Measurements from ENCODE around the gene DYSF. TPM values are rescaled to one million over a fixed set of nuclear protein-coding genes. Genes with fewer than 3 reads are reported as not detected.

DYSF gene
- total RNA-seq, 1 donor from 2014 or later, result 21.8 TPM

DNA sequence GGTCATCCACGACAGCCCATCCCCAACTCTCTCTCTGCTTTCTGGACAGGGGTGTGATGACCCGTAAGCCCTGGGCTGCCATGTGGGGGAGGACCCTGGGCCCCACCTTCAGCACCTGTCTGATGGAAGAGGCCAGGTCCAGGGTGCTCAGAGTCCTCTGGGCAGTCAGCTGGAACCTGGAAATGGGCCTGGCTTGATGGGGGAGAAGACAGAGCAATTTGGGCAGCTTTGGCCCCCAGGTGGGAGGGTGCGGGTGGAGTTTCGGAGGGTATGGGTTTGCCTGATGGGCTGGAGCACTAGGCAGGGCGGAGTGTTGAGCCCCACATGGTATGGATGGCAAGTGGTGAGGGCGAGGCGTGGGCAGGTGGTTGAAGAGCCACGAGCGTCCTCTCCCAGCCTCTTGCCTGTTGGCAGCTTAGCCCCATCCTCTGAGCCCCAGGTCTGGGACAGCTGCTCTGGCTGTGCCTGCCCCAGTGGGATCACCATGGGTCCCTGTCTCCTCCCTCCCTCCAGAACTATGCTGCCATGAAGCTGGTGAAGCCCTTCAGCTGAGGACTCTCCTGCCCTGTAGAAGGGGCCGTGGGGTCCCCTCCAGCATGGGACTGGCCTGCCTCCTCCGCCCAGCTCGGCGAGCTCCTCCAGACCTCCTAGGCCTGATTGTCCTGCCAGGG is 232.7 kb downstream of the DYSF start:
- intact Hi-C loops (cut with DNase I), result no loop called here
- DNase-seq (ENCODE audit: low spot score) (peak; percentile 40), ATAC-seq (no peak)

DNA sequence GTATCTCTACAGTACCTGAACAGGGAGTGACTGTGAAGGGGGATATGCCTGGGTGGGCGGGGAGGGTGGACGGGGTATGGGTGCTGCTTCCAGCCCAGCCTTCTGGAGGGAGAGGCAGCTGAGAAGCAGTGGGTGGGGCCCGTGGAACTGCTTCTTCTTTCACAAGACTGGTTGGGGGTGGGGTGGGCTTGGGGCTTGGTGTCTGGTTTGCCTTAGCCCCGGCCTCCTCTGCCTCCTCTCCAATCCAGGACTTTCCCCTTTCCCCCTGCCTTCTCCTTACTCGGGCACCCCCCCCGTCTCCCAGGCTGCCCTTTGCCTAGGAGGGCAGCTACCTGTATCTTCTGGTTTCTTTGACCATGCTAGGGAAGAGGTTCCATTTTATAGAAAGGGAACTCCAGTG is 233.4 kb downstream of the DYSF start:
- DNase-seq (ENCODE audit: low spot score), result no peak
- intact Hi-C loops (cut with DNase I), result no loop called here
- no peak for ATAC-seq

DNA sequence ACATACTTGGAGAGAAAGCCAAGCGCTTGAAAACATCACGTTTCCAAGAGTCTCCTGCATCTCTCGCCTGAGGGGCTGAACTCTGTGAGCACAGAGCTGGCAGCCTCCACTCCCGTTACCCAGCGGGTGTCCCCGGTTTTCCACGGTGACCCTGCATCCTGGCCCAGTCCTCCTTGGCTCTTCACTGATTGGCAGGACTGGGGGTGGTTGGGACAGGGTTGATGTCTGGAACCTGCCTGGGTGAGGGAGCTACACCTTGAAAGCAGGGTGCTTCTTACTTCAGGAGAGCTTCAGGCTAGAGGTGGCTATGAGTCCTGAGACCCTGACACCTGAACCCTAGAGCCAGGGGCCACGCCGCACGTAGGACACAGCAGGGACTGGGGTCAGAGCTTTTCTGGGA is 234.1 kb downstream of the DYSF start:
- peak; percentile 47 for DNase-seq (ENCODE audit: low spot score)
- intact Hi-C loops (cut with DNase I), result no loop called here
- no peak for ATAC-seq

DNA sequence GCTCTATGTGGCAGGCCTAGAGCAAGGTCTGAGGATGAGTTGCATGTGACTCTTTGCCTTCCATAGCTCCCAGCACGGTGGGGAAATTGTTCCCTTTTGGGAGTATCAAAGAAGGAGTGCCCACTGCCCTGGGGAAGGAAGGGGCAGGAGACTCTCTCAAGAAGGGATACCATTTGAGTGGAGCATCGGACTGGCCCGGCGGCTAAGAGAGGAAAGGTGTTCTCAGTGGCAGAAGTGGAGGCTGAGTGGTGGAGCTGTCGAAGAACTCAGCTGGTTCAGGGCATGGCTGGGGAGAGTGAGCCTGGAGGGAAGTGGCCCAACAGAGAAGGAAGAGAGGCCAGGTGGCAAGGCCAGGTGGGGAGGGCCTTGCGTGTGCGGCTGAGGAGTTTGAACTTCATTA is 235.2 kb downstream of the DYSF start:
- DNase-seq (ENCODE audit: low spot score) (no peak), ATAC-seq (no peak)

DNA sequence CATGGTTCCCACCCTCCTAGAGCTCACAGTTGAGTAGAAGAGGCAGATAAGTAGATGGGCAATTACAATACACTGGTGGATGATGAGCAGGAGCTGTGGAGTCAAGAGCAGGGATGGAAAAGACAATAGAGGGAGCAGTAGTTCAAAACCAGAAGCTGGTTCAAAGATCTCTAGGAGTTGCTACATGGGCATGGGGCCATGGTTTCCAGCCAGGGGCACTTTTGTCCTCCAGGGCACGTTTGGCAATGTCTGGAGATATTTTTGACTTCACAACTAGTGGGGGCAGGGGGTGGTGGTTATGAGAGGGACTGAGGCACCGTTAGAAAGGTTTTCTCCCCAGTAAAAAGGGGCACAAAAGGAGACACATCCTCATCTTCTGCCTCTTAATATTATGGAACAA is 236.0 kb downstream of the DYSF start:
- no peak for DNase-seq (ENCODE audit: low spot score)
- no peak for ATAC-seq
- intact Hi-C loops (cut with DNase I), result no loop called here

More for the DNA sequence above, 235.2 kb downstream of the DYSF start:
- intact Hi-C loops (cut with DNase I), result no loop called here

DNA sequence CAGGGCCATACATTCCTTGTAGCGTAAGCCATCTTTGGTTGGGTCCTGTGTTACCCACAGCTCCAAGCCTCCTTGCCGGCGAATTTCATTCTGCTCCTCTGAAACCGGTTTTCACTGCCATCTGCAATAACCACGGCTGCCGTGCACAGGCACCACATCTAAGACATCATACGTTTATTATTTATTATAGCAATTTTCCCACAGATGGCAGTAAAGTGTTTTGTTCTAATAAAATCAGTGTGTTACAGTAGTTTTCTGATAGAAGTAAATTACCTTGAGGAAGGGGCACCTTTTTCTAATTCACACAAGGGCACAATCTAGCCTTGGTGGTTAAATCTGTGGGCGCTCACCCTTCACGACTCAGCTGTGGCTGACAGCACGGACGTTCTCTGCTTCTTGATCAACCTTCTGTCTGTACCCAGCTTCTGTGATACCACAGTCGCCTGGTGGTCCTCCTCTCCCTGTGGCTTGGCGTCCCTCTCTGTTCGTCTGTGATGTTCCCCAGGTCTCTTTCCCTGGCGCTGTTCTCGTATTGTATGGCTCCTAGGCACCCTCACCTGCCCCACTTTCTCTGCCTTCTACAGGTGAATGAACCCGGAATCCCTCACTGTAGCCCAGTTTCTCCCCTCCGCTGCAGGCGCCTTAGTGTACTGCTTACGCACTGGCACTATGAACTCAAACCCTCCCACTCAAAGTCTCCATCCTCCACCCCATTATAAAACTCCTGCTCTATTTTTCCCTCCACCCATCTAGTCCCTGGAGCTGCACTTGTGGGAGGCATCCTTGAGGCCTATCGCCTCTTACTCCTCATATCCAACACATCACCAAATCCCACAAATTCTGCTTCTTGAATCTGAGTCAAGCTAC is 236.8 kb downstream of the DYSF start:
- DNase-seq (ENCODE audit: low spot score) (no peak), ATAC-seq (no peak)
- intact Hi-C loops (cut with DNase I), result no loop called here

DNA sequence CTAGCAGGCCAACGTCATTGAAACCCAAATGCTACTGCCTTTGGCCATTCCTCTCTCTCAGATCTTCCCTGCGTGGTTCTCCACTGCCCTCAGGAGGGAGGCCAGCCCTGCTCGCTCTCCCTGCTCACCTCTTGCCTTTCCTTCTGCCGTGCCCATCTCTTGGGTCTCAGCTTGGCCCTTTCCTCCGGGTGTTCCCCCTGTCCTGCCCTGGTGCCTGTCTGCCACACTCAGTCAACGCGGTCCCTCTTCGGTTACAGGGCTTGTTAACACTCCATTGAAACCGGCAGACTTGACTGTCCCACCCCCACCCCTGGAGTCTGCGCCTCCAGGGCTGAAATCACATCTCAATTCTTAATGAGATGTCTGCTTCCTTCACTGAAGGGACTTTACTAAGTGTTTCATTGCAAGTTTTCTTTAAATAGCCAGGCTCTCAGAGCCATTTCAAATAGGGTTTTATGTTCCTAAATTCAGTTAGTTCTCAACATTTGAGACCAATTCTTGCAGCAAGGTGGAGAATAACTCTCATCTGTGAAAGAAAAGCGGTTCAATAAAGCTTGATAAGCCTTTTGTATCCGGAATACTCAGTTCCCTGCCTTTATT is 237.6 kb downstream of the DYSF start:
- DNase-seq (ENCODE audit: low spot score) (no peak), ATAC-seq (no peak)
- intact Hi-C loops (cut with DNase I), result no loop called here

DNA sequence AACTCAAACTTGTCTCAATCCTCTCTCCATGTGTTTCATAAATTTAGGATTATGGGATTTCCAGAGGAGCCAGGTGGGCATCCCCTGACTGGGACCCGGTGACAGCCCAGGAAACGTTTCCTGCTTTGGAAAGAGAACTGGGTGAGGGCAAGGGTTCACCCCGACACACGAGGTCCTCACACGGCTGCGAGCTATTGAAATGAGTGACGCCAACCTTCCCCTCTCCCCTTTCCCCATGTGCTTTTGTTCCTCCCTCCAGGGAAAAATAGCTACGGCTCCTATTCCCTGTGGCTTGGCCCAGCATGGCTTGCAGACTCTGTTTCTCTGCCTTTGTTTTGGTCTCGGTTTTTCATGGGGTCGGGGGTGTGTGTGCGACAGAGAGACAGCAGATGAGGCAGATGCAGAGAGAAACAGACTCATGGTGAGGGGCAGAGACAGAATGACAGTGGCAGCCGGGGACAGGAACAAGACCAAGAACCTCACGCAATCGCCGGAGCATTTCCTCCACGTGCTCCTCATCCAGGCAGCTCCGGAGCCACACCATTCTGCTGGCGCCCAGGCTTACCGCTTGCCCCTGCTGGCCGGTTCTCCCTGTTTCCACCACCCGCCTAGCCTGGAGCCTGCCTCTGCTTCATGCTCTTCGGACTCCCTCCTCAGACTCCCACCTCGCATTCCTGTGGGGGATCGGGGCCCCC is 238.5 kb downstream of the DYSF start:
- no peak for ATAC-seq
- intact Hi-C loops (cut with DNase I), result no loop called here
- DNase-seq (ENCODE audit: low spot score), result no peak

DNA sequence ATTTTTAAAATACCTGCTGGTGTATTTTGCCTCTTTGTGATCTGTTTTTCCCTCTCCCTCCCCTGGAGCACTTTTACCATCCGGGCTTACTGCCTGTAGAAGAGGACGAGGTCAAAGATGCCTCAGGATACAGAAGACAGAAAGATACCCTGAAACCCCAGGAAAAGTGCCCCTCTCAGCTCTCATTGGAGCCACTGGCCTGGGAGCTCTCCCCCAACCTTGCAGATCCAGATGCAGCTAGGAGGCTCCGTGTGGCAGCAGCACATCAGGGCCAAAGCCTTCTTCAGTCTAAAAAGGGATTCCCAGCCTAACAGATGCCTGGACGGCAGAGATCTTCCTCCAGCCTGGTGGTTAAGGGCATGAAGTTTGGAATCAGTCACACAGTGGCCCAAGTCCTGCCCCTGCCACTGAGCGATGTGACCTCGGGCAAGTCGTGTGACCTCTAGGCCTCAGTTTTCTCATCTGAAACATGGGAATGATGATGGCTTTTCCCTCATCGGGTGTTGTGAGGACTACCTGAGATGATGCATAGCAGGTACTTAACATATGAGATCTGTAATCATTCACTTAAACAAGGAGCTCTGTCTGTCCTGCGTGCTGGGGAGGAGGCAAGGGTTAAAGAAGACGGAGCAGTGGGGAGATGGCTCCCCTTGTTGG is 239.4 kb downstream of the DYSF start:
- intact Hi-C loops (cut with DNase I), result no loop called here
- ATAC-seq (no peak), DNase-seq (ENCODE audit: low spot score) (no peak)

DNA sequence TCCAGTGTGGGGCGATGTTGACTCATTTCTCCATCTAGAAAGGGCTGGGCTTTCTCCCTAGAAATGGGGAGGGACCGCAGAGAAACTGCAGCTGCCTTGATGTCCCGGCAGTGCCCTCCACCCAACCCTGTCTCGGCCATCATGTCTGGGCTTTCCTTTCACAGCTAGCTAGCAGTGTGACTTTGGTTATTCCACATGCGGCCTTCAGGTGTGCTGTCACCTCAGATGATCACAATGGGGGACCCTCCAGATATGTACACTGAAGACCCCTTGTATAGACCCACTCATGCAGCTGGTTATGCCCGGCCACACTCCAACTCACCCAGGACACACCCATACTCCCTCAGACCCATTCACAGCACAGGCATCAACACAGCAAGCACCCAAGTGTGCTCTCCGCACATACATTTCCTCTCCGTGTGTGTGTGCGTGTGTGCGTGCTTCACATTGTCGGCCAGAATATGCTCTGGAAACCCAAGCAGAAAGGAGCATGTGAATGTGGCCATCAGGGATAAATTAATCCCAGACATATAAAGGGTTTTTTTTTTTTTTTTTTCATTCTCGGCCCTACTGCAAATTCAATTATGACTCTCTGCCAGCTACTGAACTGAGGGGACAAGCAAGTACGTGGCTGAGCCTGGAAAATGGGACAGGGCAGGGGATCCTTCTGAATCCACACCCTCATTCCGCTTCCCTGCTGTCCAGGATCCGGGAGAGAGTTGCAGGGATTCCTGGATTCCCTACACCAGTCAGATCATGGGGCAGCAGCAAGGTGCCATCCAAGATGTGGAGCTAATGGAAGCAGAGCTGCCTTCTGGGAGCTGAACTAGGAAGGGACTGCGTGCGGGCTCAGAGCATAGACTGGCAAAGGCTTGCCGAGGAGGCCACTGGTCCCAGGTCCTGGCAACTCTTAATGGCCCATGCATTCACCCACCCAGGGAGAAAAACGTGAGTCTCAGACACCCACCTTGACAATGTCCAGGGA is 240.2 kb downstream of the DYSF start:
- ATAC-seq (no peak), DNase-seq (ENCODE audit: low spot score) (peak; percentile 17)
- intact Hi-C loops (cut with DNase I), result no loop called here

DNA sequence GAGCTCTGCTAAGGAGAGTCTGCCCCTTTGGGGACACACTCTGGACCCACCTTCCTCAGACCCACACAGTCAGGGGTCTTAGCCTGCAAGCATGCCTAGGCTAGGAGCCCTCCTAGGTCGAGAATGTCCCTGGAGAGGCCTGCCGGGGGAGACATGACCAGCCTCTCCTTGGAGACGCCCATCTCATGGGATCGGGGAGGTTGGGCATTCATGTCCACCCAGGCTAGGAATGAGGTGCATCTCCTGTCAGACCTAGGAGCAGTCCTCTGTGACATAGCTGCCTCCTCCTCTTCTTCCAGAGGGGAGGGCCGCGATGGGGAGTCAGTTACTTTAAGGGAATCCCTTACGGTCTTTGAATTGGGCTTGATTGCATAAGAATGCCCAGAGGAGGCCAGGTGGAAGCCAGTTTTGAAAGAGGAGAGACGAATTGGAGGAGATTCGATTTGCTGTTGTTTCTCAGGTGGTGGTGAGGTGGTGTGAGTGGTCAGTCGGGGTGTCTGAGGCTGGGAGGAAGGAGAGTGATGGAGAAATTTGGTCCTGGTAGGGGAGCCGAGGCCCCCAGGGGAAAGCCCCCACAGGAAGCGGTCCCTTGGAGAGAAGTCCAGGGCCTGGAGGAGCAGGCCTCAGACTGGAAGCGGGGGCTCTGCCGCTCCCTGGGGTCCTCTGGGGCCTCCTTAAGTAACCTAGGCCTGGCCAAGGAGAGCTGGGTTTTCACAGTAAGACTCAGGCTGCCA is 241.3 kb downstream of the DYSF start:
- intact Hi-C loops (cut with DNase I), result no loop called here
- no peak for DNase-seq (ENCODE audit: low spot score)
- no peak for ATAC-seq

DNA sequence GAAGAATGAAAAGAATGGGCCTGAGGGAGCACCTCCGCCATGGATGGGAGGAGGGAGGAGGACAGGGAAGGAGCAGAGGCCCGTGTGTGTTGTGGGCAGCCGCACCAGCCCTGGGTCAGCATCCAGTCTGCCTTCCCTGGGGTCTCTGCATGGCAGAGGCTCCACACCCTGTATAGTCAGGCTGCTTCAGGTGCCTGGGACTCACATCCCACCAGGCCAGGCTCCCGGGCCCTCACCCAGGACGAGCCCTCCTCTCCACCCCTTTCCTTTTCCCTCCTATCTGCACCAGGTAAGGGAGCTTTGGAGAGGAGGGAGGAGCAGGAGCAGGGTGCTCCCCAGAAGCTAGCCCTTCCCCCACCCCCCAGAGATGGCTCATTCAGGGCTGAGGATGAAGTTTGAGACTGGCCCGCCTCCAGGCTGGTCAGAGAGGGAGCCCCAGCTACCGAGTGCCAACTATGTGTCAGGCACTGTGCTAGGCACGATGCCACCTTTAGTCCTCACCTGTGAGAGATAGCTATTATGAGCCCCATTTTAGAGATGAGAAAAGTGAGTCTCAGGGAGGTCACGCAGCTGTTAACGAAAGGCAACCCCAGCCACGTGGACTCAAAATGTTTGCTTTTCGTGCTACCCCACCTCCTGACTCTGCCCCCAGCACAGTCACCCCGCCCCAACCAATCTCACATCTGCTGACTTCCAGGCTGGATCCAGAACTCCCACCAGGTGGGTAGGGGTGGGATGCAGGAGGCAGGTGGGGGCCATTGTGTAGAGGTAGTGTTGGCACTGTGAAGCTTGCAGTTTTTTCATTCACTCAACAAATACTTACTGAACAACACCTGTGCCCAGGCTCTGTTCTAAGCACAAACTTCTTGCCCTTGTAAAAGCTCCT is 242.1 kb downstream of the DYSF start:
- DNase-seq (ENCODE audit: low spot score), result no peak
- ATAC-seq, result no peak
- intact Hi-C loops (cut with DNase I), result no loop called here

DNA sequence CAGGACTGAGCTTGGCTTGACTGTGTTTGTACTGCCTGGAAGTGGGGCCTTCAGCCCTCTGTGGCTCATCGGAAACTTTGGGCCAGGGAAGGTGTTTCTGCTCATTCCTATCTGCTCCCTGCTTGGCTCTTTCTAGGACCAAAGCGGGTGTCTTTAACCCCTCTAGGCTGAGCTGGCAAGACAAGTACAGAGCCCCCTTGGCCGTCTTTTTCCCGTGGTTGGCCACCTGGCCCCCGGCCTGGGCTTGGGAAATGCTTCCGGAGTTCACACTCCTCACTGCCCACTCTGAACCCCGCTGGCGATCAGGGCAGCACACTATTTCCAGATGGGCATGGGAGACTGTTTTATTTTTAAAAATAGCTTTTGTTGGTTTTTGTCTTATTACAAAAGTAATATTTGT is 243.0 kb downstream of the DYSF start:
- intact Hi-C loops (cut with DNase I), result no loop called here
- ATAC-seq, result no peak
- no peak for DNase-seq (ENCODE audit: low spot score)

DNA sequence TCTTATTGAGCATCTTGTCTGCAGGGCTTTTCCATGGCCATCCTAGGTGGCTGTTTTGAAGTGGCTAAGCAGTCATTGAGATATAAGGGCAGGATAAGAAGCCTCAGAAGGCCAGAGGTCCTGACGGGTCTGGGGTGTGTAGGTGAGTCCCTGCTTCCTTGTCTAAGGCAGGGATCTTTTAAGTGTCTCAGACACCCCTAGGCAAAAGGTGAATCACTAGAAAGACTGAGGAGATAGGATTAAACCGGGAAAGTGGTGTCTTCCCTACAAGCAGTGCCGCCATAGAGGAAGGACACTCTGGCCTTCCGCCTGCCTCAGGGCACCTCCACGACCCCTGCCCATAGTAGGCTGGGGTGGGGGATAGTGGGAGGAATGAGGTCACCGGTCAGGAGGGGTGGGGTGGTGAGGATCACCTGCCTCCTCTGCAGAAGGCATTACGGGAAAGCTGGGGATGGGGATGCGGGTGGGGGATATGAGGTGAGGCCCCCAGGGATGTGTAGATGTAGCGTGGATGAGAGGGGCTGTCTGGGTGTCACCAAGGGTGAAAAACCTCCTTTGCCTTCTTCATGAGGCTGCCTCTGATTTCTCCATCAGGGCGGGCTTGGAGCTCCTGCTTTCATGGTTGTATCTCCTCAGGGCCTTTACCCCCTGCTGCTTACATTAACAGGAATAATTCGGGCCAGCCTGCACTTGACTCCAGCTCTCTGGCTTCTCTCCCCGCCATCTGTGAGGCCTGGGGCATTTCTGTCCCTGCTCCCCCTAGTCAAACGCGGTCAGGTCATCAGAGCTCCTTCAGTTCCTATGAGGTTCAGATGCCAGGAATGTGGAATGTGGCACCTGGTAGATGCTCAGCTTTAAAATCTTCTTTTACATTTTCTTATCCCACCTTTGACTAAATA is 244.0 kb downstream of the DYSF start:
- no peak for ATAC-seq
- intact Hi-C loops (cut with DNase I), result no loop called here
- peak; percentile 34 for DNase-seq (ENCODE audit: low spot score)

DNA sequence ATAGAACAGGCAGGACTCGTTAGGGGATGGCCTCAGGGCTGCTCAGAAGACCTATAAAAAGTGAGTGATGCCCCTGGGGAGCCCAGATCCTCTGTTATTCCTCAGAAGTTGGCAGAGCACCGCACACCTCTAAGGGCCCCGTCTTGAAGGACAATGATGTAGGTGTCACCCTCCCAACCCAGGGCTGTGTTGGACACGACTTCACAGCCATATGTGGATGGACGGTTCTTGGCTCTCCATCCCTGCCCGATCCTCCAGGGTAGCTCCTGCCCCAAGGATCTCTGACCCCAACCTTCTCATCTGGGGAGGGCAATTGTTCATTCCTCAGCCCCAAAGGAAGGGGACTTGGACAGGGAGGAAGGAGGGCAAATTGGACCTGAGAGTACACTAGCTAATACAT is 246.1 kb downstream of the DYSF start:
- peak; percentile 37 for DNase-seq (ENCODE audit: low spot score)
- intact Hi-C loops (cut with DNase I), result no loop called here
- no peak for ATAC-seq

Measured in sciatic nerve (tissue), 2 donors.